ENCODE data around the gene SMIM24.

Gene SMIM24

DNA sequence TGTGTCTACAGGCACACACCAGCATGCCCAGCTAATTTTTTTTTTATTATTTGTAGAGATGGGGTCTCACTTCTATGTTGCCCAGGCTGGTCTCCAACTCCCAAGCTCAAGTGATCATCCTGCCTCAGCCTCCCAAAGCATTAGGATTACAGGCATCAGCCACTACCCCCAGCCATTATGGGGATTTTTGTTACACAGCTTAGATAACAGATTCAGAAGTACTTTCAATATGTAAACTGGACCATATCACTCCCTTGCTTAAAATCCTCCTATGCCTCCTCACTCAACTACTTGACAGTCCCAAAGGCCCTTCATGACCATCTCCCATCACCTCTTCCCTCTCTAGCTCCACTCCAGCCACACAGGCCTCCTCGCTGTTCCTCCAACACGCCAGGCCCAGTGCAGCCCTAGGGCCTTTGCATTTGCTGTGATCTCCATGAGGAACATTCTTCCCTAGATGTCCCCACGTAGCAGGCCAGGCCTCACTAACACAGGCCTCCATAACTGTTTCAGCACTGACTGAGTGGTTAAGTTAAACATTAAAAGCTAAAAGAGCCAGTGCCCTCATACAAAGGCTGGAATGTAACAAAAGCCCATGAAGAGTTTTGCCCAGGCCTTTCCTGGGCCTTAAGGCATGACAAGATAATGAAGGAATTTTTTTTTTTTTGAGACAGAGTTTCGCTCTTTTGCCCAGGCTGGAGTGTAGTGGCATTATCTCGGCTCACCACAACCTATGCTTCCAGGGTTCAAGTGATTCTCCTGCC is 17.6 kb upstream of the SMIM24 start:
- DNase-seq (ENCODE audit: low read depth in 3 of 3) = no peak

DNA sequence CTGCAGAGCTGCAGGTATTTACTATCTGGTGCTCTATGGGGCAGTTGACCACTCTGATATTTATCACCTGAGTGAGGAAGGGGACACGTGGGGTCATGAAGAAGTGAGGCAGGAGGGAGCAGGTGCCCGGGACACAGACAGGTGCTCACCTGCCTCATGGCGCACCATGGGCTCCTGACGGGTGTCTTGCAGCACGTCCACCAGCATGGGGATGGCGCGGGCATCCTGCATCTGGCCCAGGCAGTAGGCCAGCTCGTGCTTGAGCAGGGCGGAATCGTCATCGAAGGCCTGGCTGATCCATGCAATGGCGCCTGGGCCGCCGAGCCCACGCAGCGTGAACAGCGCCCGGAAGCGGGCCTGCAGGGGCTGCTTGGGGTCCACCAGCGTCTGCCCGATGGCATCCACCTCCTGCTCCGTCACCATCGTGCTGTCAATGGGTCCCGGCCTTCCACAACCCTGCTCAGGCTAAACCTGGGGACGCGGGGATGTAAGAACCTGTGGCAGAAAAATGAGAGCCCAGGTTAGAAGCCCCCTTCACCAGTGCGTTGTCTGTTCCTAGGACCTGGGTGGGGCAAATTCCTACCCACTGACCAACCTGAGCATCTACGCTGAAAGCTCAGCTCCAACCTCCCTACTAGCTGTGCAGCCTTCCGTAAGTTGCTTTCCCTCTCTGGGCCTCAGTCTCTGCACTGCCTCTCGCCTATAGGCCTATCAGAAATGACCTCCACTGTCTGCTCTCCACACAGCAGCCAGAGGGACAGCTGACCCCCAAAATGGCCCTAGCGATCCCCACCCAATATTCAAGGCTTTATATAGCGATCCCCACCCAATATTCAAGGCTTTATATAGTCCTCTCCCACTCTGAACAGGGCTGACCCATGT is 16.3 kb upstream of the SMIM24 start:
- DNase-seq (ENCODE audit: low read depth in 3 of 3) = no peak

DNA sequence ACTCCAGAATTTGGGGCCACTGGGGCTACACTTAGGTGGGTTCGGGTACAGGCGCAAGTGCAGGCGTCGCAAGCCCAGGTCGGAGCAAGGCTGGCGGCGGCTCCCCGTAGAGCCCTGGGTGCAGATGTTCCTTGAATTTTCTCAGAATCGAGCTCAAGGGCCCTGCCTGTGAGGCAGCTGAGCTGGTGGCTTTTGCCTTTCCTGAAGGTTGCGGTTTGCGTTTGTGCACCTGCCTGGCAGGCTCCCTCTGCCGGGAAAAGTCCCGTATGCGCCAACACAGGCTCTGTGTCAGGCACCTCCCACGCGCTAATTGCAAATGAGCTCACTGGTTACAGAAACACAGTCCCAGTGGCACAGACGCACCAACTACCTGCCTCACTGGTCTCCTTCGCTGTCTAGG is 14.2 kb upstream of the SMIM24 start:
- DNase-seq (ENCODE audit: low read depth in 3 of 3) = peak; percentile 28 to 67 (median 43)

DNA sequence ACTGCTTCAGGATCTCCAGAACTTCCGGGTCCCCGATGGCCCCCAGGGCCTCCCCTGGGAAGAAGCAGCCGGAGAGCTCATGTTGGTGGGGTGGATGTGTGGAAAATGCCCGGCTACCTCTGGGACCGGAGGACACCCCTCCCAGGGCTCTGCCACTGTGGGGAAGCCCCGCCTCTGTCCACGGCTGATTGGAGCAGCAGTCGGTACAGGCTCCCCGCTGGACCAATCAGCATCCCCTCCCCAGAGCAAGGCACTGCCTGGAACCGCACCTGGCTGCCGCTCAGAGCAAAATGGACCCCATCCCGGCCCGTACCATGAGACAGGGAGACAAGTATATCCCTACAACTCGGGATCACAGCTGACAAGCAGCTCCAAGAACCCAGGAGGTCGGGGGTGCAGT is 13.7 kb upstream of the SMIM24 start:
- no peak for DNase-seq (ENCODE audit: low read depth in 3 of 3)

DNA sequence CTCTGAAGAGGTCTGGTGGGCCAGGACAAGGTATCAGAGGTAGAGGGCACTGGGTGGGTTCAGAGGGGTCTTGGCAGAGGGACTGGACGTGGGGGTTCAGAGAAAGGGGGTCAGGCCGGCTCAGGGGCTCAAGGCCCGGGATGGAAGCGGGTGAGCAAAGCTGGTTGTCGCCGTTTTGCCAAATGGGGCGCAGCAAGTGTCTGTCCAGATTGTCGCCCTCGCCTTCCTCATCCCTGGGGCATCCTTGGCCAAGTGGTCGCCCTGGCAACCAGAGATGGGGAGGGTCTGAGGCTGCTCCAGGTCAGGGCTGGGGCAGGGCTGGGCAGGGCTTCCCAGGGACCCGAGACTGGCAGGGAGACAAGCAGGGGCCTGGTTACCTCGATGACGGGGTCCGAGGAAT is 13.3 kb upstream of the SMIM24 start:
- DNase-seq (ENCODE audit: low read depth in 3 of 3) = no peak

DNA sequence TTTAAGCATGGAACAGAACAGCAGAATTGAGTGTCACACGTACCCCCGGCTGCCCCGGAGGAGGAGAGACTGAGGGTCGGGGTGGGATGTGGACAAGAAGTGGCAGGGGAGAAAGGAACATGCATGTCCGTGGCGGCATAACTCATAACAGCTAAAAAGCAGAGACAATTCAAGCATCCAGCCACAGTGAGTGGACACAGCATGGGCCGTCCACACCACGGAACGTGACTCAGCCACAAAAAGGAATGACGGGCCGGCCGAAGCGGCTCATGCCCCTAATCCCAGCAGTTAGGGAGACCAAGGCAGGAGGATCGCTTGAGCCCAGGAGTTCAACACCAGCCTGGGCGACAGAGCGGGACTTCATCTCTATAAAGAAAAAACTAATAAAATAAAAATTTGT is 12.6 kb upstream of the SMIM24 start:
- DNase-seq (ENCODE audit: low read depth in 3 of 3) = no peak

DNA sequence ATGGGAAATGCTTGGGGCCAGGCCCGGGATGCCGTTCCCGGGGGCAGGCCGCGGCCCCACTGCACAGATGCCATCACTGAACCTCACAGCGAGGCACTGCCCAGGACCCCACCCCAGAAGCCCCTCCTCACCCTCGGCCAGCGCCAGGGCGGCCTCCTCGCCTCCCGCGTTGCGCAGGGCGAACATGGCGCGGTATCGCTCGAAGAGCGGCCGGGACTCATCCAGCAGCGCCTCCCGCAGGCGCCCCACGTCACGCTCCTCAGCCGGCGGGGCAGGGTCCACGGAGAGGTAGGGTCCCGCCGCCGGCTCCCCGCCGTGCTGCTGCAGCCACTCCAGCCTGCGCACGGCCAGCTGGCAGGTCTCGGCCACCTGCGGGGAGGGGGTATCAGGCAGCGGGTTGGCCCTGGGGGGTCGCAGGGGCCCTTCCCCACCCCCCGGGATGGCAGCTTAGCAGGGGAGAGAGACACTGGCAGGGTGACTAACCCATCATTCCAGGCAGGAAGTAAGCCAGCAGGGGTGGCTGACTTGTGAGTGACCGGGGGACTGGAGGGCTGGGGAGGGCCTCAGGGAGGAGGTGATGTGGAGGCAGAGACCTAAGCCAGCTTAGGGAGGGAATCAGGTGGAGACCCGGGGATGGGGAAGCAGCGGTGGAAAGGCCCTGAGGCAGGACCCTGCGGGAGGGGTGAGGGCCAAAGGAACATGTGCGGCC is 12.0 kb upstream of the SMIM24 start:
- no peak for DNase-seq (ENCODE audit: low read depth in 3 of 3)

DNA sequence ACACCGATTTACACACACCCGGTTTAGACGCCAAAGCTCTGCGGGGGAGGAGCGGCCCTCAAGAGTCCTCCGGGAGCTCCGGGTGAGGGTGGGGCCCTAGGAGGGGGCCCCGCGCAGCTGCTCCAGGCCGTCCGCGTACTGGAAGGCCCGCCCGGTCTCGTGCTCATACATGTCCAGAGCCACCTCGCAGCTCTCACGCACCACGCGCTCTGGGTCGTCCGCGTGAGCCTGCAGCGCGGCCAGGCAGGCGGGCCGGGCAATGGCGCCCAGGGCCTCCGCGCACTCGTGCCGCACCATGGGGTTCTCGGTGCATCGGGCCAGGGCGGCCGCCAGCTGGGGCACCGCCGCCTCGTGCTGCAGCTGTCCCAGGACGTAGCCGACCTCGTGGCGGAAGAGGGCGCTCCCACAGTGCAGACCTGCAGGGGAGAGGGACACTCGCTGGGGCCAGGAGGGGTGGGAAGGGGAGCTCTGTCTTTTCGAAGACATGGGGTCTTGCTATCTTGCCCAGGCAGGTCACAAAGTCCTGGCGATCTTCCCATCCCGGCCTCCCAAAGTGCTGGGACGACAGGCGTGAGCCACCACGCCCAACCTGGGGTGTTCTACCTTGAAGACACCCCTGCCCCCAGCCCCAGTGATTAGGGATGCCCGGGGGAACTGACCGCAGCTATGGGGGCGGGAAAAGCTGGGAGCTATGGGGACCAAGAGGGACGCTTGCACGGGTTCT is 11.2 kb upstream of the SMIM24 start:
- no peak for DNase-seq (ENCODE audit: low read depth in 3 of 3)

DNA sequence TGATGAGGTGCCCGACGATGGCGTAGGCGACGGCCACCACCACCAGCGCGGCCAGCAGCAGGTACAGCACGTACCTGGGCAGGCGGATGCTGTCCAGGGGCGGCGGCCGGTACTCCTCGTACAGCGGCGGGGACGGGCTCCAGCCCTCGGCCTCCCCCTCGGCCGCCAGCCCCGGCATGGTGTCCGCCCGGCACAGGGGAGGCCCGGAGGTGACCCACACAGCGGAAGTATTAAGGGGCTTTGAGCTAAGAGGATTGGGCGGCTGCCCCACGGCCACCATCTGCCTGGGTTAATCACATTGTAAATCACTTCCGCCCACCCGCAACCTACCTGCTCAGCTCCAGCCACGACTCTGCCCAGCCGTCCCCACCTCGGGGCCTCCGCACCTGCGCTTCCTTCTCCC is 2.9 kb upstream of the SMIM24 start, which contains the start of gene SMIM44:
Gene SMIM44, minus strand, starts transcription at position 216 of the 403 bp plus-strand sequence. Its CDS starts 38 bp downstream, at position 178.
- DNase-seq (ENCODE audit: low read depth in 3 of 3) = no peak

DNA sequence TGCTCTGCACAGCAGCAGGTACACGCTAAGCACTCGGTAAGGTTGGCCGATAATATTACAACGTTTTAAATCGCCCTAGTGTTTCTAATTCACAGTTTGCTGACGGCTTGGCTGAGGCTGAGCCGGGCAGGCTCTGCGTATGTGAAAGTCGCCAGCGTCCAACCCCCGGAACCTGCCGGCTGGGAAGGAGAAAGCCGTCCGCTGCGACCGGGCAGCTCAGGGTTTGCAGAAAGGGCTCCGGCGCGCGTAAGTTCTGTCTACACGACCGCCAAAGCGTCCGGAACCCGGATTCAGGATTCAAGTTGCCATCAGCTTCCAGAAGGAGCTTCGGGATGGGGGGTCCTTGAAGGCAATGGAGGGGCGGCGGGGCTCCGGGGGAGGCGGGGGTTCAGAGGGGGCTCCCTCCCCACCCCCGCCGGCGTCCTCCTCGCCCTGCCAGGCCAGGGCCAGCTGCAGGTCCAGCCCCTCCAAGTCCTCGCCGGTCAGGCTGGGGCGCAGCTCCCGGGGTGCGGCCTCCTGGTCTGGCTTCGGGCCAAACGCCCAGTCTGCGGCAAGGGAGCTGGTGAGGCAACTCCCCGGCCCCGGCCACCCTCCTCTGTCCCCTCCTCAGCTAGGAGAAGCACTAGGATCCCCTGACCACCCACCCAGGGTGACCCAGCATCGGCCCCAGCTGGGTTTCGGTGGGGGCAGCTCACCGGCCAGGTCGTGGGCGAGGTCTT is 2.3 kb upstream of the SMIM24 start:
- DNase-seq (ENCODE audit: low read depth in 3 of 3) = no peak

DNA sequence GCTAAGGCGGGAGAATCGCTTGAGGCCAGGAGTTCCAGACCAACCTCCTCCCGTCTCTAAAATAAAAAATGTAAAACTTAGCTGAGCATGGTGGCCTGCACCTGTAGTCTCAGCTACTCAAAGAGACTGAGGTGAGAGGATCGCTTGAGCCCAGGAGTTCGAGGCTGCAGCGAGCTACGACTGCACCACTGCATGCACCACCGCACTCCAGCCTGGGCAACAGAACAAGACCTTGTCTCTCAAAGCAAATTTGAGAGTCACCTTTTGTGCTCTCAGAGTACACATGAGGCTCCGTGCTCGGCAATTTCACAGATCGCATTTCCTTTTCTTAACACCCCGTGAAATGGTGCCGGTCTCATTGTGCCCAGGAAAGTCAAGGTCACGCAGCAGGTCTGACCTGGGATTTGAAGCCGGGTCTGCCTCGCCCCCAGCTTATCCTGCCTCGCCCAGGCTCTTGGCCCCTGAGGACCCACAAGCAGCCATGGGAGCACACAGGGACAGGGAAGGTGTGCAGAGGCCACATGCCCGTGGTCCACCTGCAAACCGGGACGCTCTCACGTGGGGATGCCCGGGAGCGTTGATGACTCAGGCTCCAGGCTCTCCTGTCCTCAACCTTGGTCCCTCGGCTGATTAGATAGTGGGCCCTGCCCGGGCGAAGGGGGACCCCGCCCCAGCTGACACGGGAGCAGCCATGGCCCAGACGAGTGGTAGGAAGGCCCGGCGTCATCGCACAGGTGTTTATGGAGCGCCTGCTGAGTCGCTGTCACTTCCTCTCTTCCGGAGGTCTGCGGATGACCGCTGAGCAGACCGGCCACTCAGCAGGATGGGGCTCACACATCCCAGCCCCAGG is 1.1 kb upstream of the SMIM24 start:
- no peak for DNase-seq (ENCODE audit: low read depth in 3 of 3)

DNA sequence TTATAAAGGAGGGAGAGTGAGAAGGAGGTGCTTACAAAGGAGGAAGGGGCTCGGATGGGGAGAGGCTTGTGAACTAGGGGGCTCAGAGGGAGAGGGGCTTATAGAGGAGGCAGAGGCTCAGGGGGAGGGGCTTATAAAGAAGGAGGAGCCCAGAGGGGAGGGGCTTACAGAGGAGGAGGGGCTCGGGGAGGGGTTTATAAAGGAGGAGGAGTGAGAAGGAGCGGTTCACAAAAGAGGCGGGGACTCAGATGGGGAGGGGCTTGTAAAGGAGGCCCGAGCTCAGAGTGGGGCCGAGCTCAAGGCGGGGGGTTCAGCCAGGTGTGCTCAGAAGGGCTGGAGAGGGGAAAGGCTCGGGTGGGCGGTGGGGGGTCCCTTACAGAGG is 500 bp downstream of the SMIM24 start:
- no peak for DNase-seq (ENCODE audit: low read depth in 3 of 3)

DNA sequence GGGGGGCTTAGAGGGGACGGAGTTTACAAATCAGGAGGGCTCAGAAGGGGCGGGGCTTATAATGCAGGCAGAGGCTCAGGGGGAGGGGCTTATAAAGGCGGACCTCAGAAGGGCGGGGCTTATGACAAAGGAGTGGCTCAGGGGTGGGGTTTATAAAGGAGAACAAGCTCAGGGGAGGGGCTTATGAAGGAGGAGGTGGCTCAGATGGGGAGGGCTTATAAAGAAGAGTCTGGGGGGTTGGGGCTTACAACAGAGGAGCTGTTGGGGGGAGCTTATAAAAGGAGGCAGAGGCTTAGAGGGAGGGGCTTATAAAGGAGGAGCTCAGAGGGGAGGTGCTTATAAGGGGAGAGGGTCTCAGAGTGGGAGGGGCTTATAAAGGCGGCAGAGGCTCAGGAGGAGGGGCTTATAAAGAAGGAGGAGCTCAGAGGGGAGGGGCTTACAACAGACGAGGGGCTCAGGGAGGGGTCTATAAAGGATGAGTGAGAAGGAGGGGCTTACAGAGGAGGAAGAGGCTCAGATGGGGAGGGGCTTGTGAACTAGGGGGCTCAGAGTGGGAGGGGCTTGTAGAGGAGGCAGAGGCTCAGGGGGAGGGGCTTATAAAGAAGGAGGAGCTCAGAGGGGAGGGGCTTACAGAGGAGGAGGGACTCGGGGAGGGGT is 1.0 kb downstream of the SMIM24 start:
- peak in 1 of 3 experiments; percentile 13 for DNase-seq (ENCODE audit: low read depth in 3 of 3)

DNA sequence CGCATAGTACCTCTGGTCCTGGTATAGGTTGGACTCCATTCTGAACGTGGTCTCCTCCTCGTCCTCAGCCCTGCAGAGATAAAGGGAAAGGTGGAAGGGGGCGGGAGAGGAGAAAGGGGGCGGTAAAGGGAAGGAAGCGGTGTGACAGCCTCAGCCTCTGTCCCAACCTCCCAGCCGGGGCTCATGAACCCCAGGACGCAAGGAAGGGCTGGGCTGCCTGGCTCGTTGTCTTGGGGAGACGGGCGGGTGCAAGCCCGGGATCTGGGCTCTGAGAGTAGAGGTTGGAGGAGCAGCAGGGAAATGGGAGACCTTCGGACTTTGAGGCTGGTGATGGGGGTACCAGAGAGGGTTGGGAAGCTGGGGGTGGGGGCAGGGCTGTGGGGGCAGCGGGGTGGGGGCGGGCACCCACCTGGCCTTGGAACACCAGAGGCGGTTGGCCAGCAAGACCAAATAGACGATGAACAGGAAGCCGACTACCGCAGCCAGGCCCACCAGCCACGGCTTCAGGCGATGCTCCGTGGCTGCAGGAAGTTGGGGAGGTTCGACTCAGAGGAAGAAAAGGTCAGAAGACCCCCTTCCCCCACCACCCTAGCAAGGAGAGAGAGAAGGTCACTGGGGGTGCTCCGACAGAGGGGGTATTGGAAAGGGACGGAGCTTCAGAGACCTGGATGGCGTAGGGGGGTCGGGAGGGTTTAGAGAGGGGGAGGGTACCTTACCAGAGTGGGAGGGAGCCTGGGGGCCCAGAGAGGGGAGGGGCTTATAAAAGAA is 1.7 kb downstream of the SMIM24 start:
- DNase-seq (ENCODE audit: low read depth in 3 of 3) = no peak

DNA sequence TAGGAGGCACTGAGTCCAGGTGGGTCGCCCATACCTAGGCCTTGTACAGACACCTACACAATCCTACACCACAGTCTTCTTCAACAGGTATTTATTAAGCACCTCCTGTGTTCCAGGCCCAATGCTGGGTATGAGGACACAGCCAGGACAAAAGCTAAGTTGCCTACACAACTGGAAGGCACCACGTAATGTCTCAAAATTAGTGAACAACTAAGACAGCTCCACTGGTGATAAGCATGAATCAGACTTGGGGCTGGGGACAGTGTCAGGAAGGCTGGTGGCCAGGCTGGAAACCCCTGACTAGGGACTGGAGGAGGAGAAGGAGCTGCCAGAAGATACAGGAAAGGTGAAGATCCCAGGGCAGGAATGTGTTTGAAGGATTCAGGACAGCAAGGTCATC is 2.4 kb downstream of the SMIM24 start:
- no peak for DNase-seq (ENCODE audit: low read depth in 3 of 3)

DNA sequence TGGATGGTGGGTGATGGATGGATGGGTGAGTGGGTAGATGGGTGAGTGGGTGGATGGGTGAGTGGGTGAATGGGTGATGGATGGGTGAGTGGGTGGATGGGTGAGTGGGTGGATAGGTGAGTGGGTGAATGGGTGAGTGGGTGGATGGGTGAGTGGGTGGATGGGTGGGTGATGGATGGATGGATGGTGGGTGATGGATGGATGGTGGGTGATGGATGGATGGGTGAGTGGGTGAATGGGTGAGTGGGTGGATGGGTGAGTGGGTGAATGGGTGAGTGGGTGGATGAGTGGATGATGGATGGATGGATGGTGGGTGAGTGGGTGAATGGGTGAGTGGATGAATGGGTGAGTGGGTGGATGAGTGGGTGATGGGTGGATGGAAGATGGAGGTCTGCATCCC is 2.8 kb downstream of the SMIM24 start:
- no peak for DNase-seq (ENCODE audit: low read depth in 3 of 3)

DNA sequence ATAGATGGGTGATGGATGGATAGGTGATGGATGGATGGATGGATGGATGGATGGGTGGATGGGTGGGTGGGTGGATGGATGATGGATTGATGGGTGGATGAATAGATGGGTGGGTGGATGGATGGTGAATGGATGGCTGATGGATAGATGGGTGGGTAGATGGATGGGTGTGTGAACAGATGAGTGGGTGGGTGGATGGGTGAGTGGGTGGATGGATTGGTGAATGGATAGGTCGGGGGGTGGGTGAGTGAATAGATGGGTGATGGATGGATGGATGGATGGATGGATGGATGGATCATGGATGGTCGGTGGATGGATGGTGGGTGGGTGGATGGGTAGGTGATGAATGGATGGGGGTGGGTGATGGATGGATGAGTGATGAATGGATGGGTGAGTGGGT is 3.5 kb downstream of the SMIM24 start:
- no peak for DNase-seq (ENCODE audit: low read depth in 3 of 3)

DNA sequence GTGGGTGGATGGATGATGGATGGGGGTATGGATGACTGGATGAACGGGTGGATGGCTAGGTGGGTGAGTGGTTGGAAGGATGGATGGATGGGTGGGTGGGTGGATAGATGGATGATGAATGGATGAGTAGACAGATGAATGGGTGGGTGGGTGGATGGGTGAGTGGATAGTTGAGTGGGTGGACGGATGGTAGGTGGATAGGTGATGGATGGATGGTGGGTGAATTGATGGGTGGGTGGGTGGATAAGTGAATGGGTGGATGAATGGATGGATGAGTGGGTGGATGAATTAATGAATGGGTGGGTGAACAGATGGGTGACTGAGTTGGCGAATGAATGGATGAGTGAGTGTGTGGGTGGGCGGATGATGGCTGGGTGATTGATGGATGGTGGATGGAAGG is 4.9 kb downstream of the SMIM24 start:
- DNase-seq (ENCODE audit: low read depth in 3 of 3) = no peak

DNA sequence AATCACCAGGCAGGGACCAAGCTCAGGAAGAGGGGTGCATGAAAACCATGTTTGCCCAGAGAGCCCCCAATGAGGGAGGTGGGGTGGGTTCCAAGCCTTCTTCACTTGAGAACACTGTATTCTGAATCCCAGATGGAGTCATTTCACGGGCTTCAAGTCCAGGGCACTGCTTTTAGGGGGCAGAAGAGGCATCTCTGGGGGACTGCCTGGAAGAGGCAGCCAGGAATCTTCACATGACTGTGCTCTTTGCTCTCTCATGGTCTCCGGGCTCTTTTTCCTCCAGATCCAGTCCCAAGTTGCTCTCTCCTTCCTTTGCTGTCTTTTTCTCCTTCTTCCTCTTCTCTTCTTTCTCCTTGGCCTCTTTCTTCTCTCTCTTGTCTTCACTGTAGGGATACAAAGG is 5.7 kb downstream of the SMIM24 start:
- no peak for DNase-seq (ENCODE audit: low read depth in 3 of 3)

Data from stimulated activated CD4-positive, alpha-beta T cell treated with anti-CD3 and anti-CD28 coated beads, TNF-alpha, amount 100 ng/mL, for 24 hours (primary cell).